Measurements from ENCODE around the gene C1QTNF5.

Gene C1QTNF5

DNA sequence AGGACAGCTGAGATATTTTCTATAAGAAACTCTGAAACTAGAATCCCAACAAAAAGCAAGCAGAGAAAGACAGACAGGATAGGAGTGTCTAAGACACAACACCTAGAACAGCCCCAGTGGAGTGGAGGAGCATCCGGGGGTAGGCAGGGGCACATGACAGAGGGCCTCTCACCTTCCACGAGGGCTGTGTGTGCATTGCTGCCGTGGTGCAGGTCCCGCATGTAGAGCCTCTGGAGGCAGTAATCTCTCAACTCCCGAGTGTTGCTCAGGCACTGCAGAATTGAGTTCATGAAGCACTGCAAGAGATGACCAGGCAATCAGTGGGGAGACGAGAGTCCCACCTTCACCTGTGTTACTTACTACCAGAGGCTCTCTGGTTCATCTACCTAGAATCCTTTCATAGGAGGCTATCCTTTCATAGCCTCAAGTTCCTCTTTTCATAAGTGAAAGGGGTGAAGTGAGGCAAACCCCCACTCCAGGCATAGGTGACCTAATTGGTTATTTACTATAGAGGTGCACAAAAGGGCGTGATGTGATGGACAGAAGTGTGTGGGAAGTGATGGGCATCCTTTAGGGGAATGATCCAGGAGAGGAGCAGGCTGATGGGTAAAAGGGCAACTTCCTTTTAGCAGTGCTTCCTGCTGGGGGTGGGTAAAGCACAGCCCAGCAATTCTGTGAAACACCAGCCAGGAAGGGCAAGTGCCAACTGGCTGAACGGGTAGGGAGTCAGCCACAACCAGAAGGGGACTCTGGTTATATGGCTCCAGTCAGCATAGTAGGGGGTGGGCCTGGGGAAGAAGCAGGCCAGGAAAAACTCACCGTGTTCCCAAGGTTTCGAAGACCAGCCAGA is 18.9 kb upstream of the C1QTNF5 start:
- DNase-seq (ENCODE audit: low spot score), result no peak

DNA sequence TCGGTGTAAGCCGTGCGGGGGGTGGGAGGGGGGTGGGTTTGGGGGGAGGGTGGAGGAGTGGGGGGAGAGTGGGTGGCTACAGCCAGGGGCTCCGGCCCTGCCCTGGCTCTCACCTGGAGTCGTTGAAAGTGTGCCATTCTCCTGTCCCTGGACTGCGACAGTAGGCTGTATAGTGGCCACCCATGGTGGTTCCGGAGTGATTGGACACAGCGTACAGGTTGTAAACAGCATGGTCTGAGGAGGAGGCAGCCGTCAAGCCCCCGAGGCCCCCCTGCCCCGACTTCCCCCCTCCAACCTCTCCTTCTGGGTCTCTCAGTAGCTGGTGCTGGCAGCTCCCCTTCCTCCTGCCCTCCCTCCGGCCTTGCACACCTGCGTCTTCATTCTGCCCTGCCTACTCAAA is 16.4 kb upstream of the C1QTNF5 start:
- no peak for DNase-seq (ENCODE audit: low spot score)

DNA sequence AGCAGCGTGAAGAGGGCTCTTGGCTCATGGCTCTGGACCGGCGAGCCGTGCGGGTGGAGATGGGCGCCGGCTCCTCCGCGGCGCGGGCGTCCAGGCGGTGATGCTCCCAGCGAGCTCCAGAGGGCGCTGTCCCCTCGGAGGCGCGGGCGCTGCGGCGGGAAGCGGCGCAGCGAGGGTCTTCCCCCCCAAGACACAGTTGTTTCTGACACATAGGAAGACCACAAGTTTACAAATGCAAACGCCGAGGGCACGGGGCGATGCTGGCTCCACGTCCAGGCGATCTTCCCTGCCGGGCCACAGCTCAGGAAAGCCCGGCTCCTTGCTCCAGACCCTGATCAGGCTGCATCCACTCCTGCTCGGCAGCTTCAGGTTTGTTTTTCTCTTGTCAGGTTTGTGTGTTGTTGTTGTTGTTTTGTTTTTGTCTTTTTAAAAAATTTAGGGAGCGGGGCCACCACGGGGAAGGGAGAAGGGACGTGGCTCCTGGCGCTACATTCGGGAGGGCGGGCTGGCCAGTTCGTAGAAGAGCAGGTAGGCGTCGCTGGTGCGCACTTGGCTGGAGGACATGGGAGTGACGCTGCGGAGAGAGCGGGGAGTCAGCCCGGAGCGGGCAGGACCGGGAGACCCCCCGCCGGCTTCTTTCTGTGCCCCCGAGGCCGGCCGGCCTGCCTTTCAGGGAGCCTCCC is 15.8 kb upstream of the C1QTNF5 start:
- DNase-seq (ENCODE audit: low spot score), result peak; percentile 65

DNA sequence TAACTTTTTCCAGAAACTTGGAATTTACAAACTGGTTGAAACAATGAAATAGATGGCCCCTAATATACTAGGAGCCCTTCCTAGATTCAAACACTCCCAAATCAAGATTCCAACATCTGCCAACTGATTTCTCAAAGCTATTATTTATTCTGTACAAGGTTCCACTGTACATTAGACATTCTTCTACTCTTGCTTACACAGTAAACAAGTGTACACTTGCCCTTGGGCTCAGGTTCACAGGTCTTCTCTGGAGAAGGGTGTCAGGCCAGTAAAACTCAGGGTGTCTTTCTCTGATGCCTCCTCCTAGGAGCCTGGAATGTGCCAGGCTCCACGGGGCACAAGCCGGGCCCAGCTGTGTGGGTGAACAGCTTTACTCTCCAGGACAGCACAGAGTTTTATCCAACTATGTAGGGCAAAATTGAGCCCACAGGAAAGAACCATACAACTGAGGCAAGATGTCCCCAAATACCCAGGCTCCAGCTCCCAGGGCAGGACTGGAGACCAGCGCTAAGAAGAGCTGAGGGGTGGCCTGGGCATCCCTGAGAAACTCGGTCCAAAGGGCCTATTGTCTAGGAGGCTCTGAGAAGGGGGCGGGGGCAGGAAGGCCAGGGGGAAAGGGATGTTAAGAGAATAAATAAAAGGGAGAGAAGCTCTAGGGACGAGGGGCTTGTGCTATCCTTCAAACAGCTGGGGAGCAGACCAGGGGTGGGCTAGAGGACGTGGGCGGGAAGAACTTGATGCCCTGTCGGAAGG is 14.6 kb upstream of the C1QTNF5 start:
- no peak for DNase-seq (ENCODE audit: low spot score)

DNA sequence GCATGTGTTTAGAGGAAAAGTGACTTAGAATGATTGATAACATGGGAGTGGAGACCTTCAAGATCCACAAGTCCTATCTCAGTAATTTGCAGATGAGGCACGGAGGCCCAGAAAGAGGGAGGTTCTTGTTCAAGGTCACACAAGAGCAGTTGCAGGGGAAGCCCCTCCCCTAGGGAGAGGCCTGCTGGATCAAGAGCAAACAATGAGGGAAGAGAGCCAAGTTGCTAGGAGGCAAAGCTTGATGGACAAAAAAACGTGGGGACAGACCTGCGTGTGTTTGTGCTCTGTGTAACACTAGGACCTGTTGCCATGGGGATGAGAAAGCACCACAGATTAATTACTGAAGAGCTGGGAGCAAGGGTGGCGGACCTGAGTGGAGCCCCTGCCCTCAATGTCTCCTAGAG is 12.2 kb upstream of the C1QTNF5 start:
- no peak for DNase-seq (ENCODE audit: low spot score)

DNA sequence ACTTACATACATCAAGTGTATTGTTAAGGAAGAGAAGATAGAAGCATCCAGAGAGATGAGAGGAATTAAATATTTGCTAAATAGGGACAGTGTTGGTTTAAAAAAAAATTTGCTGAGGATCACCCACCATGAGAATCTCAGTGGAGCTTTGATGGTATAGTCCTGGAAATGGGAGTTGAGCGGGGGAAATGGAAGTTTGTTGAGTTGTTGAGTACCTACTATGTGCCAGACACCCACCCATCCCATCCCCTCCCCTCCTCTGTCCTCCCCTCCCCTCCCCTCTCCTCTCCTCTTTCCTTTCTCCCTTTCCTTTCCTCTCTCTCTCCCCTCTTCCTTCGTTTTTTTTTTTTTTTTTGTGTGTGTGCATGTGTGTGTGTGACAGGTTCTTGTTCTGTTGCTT is 10.5 kb upstream of the C1QTNF5 start:
- no peak for DNase-seq (ENCODE audit: low spot score)

DNA sequence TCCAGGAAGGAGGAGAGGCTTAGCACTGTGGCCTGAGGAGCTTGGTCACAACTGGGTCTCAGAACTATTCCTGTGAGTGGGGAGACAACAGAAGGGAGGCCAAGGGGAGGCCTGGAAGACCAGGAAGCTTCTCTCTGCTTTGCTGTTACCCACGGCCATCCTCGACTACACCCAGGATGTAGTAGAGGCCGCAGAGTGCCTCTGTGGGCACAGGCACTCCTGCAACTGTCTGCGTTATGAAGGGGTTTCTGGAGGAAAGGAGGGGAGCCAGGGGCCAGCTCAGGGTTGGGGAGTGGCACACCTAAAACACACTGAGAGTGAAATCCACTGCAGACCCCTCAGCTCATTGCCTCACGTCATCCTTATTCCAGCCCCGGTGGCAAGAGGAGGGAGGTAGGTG is 9.6 kb upstream of the C1QTNF5 start:
- no peak for DNase-seq (ENCODE audit: low spot score)

DNA sequence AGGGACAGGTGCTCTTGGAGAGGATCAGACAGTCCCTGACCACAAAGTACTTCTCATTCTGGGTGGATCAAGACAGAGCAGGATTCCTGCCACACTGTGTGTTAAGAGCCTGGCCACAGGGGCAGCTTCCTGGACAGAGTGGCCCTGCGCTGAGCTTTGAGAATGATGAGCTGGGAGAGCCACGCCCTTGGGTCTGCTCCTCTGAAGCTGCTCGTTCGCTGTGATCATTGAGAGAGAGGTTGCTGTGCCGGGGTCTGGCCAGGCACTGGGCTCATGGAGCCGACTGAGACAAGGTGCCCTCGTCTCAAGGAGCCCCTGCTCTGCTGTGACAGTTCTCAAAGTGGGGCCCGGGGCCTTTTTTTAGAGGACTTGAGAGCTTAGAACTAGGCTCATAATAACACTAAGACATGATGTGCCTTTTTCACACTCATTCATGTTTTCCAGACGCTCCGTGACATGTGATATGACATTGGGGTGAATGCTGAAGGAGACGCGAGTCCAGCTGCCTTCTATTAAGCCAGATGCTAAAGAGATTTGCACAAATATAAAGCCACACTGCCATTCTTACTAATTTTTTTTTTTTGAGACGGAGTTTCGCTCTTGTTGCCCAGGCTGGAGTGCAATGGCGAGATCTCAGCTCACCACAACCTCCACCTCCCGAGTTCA is 7.4 kb upstream of the C1QTNF5 start:
- no peak for DNase-seq (ENCODE audit: low spot score)

DNA sequence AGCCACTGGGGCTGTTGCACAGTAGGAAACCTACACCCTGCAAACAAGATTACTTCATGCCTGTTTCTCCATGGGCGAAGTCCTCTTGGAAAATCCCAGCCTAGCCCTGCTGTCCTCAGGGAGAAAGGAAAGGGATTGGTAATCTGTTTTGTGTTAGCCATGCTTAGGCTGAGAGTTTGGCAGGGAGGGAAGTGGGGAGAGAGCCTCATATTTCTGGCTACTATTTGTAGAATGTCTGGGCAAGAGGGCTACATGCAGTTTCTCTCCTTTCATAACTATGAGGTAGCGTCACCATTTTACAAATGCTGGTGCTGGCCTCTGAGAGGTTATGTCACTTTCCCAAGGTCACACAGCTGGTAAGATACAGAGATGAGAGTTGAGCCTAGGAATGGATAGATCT is 6.6 kb upstream of the C1QTNF5 start:
- DNase-seq (ENCODE audit: low spot score), result no peak

DNA sequence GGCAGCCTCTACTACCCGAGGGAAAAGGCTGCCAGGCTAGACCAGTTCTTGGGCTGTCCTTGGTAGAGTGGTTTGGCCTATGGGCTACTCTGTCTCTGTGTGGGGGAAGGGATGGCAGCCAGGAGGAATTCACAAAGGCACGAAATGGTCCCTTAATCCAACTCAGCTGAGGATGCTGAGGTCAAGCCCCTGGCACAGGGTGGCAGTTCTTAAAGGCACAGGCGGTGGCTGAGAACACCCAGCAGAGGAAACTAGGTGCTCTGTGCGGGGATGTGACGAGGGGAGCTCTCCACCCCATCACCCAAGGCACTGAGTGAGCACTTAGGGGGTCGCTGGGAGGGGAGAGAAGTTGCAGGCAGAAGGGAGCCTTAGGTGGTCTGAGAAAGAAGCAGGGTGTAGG is 5.9 kb upstream of the C1QTNF5 start, which contains the start of gene MFRP:
Gene MFRP (minus strand): TSS at position 101 of the 400 bp plus-strand sequence. CDS start 192 bp downstream, outside the sequence.
- no peak for DNase-seq (ENCODE audit: low spot score)

DNA sequence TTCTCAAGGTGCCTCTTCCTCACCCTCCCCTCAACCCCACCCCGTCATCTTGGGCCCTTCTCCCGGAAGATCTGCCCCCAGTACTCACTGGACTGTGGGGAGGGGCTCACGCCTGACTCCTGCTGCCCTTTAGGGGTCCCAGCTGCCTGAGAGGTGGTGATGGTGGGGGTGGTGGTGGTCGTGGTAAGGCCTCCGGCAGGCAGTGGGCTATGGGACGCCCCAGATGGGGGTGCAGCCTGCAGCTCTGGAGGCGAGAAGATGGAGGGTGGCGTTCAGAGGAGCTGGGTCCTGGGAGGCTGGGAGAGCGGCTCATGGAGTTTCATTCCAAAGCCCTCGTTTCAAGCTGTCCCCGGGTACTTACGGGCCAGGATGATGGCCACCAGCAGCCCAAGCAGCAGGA is 5.0 kb upstream of the C1QTNF5 start:
- no peak for DNase-seq (ENCODE audit: low spot score)

DNA sequence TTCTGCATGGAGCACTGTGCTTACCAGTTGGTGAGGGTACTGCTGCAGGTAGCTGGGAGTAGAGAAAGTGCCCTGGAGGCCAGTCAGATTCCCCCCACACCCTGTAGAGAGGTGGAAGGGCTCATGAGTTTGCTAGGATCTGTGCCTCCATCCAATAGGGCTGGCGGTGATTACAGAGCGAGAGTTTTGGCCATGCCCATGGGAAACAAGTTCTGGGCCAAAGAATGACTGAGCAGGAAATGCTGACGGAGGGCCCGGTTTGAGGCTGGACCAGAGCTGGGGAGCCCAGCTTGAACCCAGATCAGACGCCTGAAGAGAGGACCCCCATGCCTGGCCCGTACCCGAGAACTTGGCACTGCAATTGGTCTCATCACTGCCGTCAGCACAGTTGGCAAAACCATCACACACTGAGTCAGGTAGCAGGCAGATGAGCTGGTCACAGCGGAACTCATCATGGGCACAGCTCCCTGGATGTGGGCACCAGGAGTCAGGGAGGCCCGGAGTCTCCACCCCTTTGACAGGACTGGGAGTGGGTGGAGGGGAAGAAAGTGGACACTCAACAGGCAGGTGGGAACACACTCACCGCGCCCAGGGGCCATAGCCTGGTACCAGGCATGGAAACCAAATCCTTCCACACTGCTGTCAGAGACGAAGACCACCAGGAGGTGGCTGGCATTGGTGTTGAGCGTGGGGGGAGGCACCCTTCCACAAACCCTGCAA is 3.8 kb upstream of the C1QTNF5 start:
- DNase-seq (ENCODE audit: low spot score), result no peak

DNA sequence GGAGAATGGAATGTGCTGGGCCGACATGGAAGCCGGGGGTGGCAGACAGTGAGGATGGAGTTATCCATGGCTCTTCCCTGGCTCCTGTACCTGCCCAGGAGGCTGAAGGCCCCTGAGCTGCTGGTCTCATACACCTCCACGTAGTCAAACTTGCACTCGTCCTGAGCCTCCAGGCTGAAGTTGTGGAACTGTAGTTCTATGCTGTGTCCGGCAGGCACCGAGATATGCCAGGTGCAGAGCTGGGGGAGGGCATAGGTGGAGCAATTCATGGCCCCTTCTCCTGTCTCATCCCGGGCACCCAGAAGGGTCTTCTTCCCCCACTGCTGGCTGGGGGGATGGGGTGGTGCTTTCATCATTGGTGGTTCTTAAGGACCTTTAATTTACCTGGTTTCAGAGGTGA is 3.0 kb upstream of the C1QTNF5 start:
- DNase-seq (ENCODE audit: low spot score), result no peak

DNA sequence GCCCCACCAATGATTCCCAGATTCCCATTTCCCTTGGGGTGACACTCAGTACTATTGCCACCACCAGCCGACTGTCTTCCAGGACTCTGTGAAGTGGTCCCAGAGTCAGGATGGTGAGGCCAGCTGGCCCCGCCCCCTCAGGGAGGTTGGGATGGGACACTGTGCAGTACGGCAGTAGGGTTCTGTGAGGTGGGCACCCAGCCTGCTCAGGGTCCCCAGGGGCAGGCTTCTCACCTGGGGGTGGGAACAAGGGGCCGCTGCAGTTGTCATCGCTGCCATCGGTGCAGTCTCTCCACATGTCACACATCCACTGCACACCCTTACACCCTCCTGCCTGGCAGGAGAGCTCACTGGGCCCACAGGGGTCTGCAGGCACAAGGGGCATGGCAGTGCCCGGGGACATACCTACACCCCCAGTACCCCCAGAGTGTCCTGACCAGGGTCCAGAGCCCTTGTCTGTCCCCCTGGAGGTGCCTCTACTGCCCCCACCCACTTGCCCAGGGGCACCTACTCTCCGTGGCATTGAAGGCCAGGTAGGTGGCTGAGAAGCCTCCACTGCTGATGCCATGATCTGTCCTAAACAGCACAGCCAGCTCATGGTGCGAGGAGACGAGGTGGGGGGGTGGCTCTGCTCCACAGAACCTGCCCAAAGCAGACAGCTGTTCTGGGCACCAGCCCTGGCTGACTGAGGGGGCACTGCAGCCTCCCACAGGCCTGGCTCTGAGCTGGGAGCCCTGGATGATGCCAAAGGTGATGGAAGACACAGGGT is 1.9 kb upstream of the C1QTNF5 start:
- no peak for DNase-seq (ENCODE audit: low spot score)

DNA sequence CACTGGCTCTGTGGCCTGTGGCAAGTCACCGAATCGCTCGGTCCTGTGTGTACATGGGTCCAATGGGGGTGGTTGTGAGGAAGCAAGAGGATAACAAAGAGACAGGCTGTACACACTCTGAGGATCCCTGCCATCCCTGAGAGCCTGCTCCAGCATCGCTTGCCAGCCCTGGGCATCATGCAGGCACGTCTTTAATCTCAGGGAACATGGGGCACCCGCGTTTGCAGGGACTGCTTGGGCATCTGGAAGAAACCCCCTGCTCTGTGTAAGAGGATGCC is 1.3 kb upstream of the C1QTNF5 start:
- DNase-seq (ENCODE audit: low spot score), result no peak

DNA sequence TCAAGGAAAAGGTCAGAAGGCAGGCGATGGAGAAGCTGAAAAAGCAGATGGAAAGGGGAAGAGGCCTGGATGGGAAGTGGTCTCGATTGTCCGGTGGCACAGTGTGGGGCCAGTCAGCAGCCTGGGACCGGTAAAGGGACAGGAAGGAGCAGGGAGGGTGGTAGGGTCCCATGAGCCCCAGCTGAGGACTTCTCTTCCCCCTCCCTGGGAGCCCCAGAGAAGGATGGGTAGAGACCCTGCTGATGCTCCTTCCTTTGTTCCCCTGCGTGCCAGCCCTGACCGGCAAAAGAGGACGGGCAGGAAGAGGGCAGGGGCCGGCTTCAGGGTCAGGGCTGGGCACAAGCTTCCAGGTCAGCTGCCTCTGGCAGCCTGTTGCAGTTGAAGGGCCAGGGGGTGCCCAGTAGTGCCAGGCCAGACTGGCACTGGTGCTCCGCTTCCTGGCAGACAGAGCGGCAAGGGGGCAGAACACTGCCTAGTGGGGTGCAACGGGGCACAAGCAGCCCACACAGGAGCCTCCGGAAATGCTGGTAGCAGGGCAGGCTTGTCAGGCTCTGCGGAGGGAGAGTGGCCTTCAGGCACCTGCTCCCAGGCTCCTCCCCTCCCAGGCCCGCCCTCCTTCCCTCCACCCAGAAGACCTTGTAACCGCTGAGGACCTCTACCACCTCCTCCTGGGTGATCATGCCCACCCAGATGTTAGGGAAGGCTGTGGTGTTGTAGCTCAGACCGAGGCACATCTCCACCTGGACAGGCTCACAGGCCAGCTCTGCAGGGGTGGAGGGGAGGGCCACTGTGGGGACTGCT is 739 bp upstream of the C1QTNF5 start:
- DNase-seq (ENCODE audit: low spot score), result no peak

DNA sequence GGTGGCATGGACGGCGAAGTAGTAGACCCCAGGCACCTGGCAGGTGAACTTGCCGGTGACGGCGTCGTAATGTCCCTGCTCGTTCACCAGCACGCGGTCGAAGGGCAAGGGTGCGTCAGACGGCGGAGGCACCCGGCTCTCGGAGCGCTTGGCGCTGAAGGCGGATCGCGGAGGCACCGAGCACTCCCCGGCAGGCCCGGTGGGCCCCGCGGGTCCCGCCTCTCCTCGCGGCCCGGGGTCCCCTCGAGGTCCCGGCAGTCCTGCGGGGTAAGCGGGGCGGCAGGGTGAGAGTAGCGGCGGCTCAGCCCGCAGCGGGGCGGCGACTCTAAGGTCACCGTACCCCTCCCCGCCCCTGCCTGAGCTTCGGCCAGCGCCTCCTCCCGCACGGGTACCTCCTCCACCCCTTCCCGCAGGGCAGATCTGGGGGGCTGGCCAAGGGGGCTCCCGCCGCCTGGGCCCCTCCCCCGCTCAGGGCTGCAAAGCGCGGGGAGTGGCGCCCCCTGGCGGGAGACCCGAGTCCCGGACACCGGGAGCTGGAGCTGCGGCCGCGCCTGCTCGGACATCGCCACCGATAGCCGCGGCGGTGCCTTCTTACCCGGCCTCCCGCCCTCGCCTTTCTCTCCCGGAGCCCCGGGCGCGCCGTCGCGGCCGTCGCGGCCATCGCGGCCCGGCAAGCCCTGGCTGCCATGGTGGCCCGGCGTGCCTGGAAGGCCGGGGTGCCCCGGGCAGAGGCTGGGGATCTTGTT is 921 bp downstream of the C1QTNF5 start:
- DNase-seq (ENCODE audit: low spot score), result no peak

DNA sequence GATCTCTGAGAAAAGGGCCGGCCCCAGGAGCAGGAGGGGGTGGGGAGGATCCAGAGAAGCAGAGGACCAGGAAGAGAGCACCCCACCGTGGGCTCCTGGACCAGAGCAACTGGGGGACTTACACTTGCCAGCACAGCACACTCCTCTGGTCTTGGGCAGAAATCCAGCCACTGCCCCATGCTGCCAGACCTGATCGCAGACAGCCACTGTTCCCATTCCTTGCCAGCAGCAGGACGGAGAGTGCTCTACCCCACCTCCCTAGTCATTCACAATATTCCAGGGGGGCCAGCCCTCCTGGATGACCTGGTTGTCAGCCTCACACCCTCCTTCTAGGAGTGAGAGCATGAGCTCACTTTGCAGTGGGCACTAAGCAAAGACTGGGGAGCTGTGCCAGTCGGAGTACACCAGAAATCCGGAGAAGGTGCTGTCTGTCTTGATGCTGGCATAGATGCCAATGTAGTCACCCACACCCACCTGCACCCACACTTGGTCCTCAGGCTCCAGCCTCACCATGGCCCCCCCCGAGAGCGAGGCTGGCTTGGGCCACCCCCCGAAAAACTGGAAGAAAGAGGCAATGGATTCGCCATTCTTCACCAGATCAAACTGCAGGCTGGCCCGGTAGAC is 1.6 kb downstream of the C1QTNF5 start:
- DNase-seq (ENCODE audit: low spot score), result no peak

DNA sequence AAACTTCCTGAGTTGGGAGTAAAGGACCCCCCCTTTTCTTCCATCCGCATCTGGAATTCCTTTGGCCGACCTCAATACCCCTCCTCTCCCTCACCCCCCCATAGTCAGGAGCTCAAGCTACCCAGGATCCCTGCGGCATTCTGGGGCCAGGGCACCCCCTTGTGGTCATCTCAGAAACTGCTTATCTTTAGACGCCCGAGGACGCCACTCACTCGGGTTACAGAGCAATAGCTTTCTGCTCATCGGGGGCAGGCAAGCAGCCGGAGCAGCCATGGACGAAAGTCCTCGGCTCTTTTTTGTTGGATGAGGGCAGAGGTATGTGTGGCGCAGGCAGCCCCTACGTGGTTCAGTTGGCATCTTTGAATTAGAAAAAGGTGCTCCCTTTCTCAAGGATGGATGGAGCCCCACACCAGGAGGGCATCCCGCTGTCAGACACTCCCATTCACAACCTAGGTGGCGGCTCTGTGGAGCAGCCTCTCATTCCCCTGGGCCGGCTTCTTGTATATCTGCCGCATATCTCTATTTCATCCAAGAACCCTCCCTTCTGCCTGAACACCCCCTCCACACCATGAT is 2.3 kb downstream of the C1QTNF5 start:
- DNase-seq (ENCODE audit: low spot score), result peak; percentile 81

Measured in kidney capillary endothelial cell (primary cell).